Measurements from ENCODE around the gene CAMK1D.

The CAMK1D gene

DNA sequence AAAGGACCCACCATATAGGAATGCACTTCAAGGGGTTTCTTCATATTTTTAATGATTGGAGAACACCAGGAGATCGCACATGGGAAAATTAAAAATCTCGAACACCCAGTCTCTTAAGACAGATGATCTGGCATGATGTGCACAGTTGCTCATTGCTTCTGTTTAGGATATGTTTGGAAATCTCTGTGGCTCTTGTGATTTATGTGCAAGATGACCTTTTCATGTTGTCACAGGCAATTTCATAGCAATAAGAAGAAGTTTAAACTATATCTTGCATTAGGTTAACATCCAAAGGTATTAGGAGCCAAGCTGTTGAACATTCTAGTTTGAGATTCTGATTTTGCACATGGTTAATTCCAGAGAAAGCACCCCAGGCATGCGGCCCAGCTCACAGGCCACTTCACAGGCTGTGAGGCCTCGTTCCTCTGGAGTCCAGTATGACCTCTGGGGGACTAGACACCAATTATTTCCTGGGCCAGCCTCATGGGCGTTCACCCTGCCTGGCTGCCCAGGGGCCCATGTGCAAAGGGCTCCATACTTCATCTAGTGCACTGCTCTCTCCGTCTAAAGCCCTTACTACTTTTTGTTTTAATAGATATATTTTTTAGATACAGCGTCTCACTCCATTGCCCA lies 28.4 kb downstream of the CAMK1D start:
- no peak for DNase-seq

DNA sequence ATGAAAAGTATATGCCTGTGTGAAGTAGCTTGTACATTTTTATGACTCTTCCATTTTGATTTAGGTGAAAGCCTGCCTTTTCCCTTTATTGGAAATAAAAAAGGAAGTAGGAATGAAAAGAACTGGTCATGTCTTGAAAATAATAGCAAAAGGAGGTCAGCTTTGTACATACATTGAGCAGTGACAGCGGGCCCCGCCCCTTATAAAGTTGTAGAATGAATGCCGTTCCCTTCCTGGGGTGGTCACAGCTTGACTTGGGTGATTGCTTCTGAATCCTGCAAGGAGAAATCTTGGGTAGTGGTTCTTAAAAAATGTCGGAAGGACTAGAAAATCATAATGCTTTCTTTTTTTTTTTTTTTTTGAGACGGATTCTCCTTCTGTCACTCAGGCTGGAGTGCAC lies 31.7 kb downstream of the CAMK1D start:
- DNase-seq, result no peak

DNA sequence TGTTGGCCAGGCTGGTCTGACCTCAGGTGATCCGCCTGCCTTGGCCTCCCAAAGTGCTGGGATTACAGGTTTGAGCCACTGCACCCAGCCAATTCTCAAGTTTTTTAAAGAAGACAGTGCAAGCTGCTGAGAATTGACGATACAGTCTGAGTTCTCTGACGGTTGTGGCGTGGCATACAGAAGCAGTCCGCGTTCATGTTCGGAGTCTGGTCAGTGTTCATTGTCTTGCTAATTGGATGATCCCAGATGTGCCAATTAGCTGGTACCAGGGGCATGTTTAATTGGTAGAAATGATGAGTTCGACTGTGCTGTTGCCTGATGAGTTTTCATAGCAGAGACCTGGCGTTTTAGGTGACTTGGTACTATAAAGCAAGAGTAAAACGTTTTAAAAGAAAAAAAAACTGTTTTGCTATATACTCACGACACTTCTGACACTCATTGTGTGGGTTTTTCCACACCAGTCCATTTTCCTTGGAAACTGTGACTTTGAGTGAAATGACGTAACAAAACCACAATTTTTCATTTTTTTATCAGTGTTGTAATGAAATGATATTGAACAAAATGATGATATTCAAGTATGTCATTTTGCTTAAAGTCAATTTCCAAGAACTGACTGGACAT lies 32.3 kb downstream of the CAMK1D start:
- DNase-seq, result no peak

DNA sequence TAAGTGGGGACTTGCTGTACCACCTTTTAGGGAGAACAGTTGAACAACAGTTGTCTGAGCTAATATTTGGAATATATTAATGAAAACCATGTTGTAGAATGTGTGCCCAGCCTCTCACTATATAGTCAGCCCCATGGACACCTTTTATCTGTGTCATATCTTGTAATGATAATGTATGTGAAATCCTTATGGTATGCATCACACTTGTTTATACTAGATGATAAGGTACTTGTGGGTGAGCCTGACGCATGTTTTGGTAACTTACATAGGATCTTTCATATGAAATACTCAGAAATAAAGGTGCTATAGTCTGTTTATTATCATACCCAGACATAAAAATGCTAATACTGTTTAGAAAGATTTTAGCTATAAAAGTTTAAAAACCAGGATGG lies 32.8 kb downstream of the CAMK1D start:
- DNase-seq, result no peak

DNA sequence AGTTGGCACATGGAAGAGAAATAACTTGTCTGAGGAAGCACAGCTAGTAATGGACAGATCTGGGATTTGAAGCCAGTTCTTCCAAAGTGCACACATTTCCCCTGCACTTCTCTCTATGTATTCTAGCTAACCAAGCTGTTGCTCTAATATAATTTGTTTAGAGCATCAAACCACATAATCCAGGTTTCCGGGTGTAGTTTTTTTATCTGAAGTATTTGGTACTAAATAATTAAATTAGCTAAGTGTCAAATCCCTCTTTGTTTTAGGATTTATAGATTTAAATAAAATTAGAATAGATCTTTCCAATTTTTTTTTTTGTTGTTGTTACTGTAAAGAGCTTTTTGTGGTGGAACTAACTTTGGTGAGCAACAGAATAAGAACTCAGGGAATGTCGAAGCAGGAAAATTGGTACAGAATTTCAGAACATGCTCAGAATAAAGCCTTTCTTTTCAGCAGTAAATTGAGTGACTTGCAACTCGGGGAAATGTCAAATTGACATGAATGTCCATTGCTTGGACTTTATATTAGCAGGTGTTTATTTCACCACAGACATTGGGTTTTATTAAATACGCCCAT lies 33.7 kb downstream of the CAMK1D start:
- no peak for DNase-seq

DNA sequence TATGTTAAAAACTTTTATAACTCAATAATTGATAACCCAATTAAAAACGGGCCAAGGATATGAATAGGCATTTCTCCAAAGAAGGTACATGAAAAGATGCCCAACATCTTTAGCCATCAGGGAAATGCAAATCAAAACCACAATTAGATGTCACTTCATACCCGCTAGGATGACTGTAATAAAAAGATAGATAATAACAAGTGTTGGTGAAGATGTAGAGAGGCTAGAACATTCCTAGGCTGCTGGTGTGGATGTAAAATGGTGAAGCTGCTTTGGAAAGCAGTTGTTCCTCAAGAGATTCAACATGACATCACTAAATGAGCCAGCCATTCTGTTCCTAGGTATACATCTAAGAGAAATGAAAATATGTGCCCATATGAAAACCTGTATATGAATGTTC lies 35.6 kb downstream of the CAMK1D start:
- no peak for DNase-seq

DNA sequence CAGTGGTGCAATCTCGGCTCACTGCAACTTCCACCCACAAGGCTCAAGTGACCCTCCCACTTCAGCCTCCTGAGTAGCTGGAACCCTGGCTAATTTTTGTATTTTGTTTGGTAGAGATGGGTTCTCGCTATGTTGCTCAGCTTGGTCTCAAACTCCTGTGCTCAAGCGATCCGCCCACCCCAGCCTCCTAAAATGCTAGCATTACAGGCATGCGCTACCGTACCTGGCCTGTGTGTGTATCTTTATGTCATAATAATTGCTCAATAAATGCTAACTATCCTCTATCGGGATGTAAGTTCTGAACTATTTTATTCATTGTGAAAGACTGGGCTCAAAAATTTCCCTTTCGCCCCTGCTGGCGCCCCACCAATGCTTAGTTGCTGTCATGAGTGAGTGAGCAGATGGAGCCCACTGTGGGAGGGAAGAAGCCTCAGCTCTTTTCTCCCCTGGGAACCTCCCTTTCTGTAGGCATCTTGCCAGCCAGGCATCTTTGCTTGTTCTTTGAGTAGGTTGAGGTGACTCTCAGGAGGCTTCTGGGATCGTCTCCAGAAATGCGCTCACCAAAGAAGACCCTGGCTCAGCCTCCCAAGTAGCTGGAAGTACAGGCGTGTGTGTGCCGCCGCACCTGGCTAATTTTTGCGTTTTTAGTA lies 38.3 kb downstream of the CAMK1D start:
- no peak for DNase-seq

DNA sequence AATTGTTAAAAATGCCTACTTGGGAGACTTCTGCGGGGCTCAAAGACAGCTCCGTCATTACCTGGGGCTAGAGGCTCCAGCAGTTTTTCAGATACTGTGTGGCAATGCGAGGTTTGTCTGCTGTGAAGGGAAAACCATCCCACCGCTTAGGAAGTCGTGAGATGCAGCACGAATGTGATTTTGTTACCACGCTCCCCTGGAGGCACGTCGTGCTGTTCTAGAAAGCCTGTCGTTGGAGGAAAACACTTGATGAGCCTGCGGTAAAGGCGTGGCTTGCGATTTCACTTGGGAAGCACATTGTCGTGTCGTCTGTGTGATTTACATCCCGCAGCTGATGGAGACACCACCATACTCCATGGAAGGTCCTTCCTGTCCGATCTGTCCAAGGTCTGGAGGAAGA lies 39.3 kb downstream of the CAMK1D start:
- DNase-seq, result peak; percentile 8

DNA sequence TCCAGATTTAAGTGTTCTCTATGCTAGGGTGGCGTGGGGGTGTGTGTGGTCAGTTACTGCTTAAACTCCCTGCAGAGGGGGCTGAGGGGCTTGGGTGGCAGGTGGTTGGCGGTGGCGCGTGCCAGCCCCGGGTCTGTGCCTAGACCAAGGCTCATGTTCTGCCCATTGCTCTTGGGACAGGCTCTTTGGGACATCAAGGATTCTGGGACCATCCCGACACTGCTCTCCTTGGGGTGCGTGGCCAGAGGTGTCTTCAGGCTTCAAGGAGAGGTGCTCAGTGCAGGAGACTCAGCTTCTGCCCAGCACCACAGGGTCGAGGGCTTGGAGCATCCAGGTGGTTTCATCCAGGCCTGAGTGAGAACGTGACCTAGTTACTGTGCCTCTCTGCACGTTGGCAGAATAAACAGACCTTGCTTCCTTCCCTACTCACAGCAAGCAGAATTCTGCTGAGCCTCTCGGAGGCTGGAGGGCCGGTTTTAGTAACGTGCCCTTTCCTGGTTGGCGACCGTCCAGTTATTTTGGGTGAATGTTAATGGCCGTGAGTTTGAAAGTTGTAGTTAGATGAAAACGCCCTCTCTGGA lies 39.9 kb downstream of the CAMK1D start:
- no peak for DNase-seq

DNA sequence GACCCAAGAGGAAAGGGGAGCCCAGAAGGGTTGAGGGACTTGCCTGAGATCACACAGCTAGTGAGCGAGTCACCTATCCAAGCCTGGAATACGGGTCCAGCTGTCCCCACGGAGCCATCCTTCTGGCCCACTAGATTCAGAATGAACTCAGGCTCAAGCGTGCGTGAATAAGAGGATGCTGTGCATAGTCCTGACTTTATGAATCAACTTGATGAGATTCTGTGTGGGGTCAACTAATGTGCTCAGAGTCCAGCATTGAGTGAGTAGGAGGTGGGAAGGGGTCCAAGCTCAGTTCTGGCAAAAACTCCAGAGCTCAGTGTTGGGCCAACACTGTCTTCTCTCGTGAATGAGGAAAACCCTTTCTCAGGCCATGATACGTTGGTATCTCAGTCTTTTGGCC lies 41.4 kb downstream of the CAMK1D start:
- DNase-seq, result no peak

DNA sequence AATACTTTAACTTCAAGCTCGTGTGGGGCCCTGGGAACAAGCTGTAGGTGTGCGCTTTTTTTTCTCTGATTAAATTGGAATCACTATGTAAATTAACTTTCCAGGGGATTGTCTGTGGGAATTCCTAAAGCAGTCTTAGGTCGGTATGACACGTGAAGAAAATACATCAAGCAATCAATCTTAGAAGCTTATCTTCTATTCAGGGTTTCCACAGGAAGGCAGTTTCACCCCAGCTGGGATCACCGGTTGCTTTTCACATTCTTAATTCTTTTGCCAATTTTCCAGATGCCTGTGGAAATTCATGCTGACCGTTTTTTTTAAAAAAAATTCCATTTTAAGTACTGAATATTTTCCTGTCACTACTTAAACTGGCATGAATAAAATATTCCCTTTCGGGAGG lies 41.9 kb downstream of the CAMK1D start:
- DNase-seq, result no peak

DNA sequence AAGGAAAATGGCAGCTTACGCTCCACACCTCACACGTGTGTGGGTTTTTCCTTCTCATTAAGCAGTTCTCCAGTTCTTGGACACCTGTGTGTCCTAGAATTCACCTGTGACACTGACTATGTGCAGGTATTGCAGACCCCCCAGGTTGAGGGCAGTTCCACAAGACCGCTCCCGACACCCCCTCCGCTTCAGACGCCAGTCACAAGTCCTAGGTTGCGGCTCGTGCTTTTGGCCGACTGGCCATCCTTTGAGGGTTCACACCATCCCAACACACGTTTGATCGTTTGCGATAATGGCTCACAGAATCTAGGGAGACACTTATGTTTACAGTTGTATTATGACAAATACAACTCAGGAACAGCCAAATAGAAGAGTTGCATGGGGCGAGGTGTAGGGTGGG lies 44.5 kb downstream of the CAMK1D start:
- no peak for DNase-seq

DNA sequence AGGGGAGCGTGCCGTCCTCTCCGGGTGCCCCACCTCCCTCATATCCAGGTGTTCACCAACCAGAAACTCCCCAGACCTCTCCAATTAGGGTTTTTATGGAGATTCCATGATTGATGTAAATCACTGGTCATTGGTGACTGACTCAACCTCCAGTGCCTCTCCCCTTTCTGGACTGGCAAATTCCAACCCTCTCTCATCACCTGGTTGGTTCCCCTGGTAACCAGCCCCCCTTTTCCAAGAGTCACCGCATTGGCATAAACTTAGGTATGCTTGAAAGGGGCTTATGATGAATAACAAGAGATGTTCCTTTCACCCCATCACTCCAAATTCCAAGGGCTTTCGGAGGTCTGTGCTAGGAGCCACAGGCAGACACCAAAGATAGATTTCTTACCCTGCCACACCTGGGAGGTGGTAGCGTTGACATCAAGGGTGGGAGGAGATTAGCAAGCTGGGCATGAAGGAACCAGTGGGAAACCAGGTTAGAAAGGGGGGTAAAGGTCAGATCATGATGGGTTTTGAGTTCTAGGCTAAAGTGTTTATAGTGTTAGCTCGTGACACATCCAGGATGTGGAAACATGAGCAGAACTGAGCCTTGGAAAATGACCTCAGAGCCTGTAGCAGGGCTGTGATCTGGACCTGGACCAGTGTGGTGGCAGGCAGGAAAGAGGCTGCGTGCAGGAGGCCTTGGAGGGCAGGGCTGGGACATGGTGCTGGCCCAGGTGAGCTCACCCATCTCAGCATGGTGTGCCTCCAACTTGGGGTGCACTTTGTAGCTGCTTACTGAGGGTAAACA lies 45.1 kb downstream of the CAMK1D start:
- DNase-seq, result no peak

DNA sequence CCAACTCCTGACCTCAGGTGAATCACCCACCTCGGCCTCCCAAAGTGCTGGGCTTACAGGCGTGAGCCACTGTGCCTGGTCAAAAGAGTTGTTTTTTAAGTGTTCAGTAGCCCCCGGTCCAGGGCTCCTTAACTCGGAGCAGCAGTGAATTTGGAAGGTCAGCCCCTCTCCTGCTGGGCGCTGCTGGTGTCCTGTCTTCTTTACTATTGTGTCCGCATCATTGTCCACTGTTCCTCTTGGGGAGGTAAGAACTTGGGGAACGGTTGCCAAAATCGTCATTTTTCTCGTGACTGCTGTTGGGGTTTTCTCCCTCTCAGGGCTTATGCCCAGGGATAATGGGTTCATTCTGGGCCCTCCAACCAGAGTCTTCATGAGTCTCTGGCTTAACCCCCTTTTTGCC lies 46.7 kb downstream of the CAMK1D start:
- no peak for DNase-seq

DNA sequence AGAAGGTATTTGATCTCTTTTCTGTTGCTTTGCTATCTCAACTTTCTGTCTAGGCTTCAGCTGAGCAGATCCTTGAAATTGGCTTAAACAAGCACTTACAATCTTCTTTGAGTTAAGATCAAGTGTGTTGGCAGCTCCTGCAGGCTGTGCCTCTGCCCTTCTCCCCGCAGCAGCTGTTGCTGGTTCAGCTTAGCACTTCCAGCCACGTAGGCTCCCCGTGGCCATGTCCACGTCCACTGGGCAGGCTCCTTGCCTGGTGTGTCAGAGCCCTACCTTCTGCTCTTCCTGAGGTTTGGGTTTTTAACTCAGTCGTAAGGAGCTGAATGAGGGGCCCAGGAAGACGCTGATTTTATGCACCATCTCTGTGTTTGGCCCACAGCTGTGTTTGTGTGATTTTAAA lies 47.2 kb downstream of the CAMK1D start:
- DNase-seq, result no peak

DNA sequence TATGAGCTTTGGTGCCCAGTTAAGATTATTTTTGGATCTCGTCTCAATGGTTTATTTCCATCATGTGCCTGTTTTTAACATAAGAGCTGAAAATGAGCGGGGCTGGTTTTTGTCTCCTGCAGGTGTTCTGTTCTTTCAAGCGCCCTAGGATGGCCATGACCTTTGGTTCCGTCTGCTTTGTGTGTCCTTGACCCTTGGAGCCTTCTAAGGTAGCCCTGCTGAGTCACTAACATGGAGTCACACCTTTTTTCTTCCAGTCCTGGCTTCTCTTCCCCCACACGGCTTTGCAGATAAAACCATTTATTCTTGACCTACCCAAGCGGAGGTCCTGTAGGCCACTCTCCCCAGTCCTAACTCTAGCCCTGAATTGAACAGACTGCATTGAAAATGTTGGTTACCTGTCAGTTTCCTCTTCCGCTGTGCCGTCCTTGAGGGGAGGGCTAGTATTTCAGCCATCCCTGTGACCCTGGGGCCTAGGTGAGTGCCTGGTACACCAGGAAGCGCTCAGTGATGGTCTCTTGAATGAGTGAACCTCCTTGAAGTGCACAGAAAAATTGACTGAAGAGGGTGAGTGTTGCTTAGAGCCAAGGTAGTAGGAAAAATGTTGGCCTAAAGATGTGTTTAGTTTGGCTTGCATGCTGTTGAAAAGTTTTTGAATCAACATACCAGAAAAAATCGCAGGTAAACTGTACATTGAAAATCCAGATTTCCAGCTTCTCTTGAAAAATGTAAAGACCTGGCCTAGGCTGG lies 48.0 kb downstream of the CAMK1D start:
- DNase-seq, result no peak

DNA sequence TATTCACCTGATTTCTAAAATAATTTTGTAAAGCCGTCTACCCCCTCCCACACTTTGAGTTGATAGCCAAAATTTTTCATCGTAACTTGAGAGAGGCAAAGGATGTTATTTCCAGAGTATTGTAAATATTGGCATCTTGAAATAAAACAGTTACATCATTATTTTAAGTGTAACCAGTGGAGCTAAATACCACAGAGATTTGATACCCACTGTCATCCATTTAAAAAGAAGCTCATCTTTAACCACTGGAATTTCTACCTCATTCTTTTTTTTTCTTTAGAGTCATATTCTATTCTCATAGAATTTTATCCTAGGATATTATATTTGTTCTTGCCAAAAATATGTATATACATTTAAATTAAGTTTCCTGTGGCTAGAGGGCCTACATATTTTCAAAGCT lies 48.6 kb downstream of the CAMK1D start:
- DNase-seq, result no peak

DNA sequence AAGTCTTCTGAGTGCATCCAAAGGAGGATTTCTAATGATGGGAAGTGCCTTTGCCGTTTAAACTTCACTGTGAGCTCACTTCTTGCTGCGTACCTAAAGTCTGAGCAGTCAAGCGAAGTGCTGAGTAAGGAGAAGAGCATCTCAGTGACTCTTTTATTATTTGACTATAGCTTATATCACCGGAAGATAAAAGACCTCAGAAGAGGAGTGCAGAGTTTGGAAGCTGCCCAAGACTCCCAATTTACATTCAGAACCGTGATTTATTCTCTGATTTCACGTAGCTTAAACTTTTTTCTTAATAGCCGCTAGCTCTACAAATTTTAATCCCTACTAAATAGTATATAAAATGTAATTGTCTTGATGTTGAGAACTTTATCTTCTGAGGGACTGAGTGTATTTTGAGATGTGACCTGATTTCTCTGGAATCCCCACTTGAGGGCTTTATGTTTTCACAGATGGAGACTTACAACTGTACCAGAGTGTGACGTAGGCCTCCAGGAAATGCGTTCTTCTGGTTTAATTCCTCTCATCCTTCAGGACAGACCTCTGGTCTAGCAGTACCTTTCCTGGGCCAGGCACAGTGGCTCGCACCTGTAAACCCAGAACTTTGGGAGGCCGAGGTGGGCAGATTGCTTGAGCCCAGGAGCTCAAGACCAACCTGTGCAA lies 51.1 kb downstream of the CAMK1D start:
- no peak for DNase-seq

DNA sequence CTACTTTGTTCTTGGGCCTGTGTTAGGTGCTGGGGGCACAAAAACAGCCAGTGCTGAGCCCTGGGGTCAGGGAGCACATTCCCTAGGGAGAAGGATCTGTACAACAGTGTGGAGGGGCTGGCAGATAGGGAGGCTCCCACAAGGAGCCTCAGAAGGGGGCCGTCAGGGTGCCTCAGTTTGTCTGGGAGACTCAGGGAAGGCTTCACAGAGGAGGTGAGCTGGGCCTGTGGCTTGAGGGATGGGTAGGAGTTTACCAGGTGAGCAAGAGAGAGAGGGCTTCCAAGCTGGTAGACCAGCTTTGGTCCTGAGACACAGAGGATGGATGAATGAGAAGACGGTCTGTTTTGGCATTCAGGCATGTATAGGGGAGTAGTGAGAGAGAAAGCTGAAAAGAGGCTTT lies 52.1 kb downstream of the CAMK1D start:
- no peak for DNase-seq

DNA sequence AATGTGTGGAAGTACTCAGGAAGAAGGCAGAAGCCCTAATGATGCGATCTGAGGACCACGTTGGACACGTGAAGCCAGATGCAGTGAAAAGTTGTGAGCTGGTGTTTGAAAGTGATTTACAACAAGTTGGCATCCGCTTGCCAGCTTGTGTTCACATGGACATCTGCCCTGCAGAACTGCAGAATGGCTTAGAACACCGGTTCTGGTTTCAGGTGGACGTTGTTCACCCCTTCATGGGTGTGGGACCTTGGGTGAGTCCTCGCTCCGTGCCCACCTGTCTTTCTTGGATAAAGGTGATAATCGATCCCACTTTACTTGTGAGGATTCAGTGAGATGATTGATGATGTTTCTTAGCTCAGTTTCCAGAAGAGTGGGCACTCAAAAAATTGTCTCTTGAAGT lies 53.8 kb downstream of the CAMK1D start:
- DNase-seq, result no peak

DNA sequence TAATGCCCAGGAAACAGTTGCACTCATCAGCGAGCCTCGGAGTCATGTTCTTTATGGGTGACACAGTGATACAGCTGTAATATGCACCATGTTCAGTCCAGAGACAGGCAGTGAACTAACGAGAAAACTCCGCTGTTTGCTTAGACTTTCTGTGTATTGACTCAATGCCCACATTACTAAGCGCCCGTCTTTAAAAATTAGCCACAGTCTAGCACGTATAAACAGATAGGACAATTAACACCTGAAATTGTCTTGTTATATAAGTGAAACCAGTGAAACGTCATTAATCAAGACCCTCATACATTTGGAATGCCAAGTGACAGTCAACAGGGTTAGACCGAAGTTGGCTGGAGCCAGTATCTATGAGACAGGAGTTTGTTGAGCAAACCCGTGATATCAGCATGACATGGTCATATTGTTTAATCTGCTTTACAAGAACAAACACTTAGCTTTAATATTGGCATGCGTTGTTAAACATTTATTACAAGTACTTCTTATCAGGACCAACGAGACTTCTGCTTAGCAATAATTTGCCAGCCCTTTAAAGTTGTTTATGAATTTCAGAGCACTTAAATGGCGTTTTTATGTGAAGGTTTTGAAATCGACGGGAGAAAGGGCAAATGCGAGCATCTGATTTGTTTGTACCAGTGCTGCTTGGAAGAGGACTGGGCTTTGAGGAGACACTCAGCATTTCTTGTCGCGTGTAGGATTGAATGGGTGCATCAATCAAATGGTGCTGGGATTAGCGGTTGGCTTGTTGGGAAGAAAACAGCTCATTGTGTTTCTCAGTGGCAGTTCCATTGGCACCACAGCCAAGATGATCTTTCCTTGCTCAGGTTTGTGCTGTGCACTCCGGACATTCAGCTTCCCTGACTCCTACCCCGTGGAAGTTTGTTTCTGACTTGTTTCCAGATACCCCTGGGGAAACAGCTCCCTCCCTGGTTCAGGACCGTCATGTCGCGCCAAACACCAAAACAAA lies 56.3 kb downstream of the CAMK1D start:
- no peak for DNase-seq
